Panc1 (cell line): ENCODE data around the gene ALS2CL. TPM values are rescaled to one million over a fixed set of nuclear protein-coding genes. Genes with fewer than 3 reads are reported as not detected.

ENCODE experiments used
- ATAC-seq: fragments of 200-7000 bp; cut with Tn5 transposase; 2 replicates; pipeline ENCODE4 v1.9.1; 2020; ENCODE audit warnings: mild to moderate bottlenecking, moderate library complexity
- BruUV-seq: library from RNA; stranded (reverse); fragments of 400-500 nt; replicated peaks from 2 replicates; lab custom pipeline; 2021; lab: Mats Ljungman, UMichigan
- CTCF ChIA-PET: fragments of 300-600 bp; sonication (Branson Sonifier 250); formaldehyde crosslinking; loops from one replicate; lab custom pipeline; 2022; ENCODE audit warnings: antibody characterized with exemption; lab: Charles Lee
- POLR2A ChIA-PET: fragments of 300-600 bp; sonication (Branson Sonifier 250); formaldehyde crosslinking; loops from one replicate; lab custom pipeline; 2022; ENCODE audit warnings: antibody characterized with exemption; lab: Charles Lee
- DNase-seq: peaks from one replicate; pipeline ENCODE4 v3.0.0-alpha.2; 2010; ENCODE audit warnings: low read depth, low spot score
- H3K27ac ChIP-seq: 2 replicates; pipeline ENCODE4 v1.5.1; 2011; ENCODE audit warnings: mild to moderate bottlenecking, low read length, inconsistent platforms
- H3K27me3 ChIP-seq: fragments of 200-500 bp; sonication (Bioruptor generic); 2 replicates; pipeline ENCODE4 v1.6.0; 2014; ENCODE audit warnings: low read length, inconsistent platforms; ENCODE audit not compliant: control insufficient read depth, insufficient read depth
- H3K36me3 ChIP-seq: fragments of 200-500 bp; sonication (Bioruptor generic); 2 replicates; pipeline ENCODE4 v1.5.1; 2014; ENCODE audit warnings: inconsistent platforms, mild to moderate bottlenecking, low read length, moderate library complexity; ENCODE audit not compliant: control insufficient read depth, insufficient read depth
- H3K4me1 ChIP-seq: 2 replicates; pipeline ENCODE4 v1.5.1; 2011; ENCODE audit warnings: inconsistent platforms, mild to moderate bottlenecking, low read length, moderate library complexity; ENCODE audit not compliant: control insufficient read depth, insufficient read depth
- H3K4me3 ChIP-seq, 2 experiments: 2 replicates each; pipeline ENCODE4 v1.5.1; 2011 to 2012; ENCODE audit warnings: low read depth in 2 of 2, low read length in 2 of 2, mild to moderate bottlenecking in 2 of 2, inconsistent platforms in 1 of 2, moderate library complexity in 1 of 2
- H3K9me3 ChIP-seq: fragments of 200-500 bp; sonication (Bioruptor generic); 2 replicates; pipeline ENCODE4 v1.5.1; 2014; ENCODE audit warnings: low read depth, mild to moderate bottlenecking, inconsistent platforms, low read length, moderate library complexity; ENCODE audit not compliant: control insufficient read depth, insufficient read depth
- CTCF ChIP-seq: fragments of 450-650 bp; IDR thresholded peaks from 2 replicates; pipeline ENCODE4 v1.5.1; 2017; ENCODE audit warnings: mild to moderate bottlenecking
- POLR2AphosphoS5 ChIP-seq: IDR thresholded peaks from 2 replicates; pipeline ENCODE4 v1.6.1; 2012; ENCODE audit warnings: mild to moderate bottlenecking, low read depth, low read length, moderate library complexity
- REST ChIP-seq, 2 experiments: IDR thresholded peaks; 2 replicates each; pipeline ENCODE4 v1.6.1; 2011 to 2012; ENCODE audit warnings: low read depth in 2 of 2, control low read depth in 1 of 2, low read length in 1 of 2, mild to moderate bottlenecking in 1 of 2, moderate library complexity in 1 of 2; ENCODE audit not compliant: insufficient read depth in 1 of 2
- SIN3A ChIP-seq: IDR thresholded peaks from 2 replicates; pipeline ENCODE4 v1.6.1; 2012; ENCODE audit warnings: low read depth, mild to moderate bottlenecking, low read length, moderate library complexity, borderline replicate concordance; ENCODE audit not compliant: insufficient read depth
- TCF7L2 ChIP-seq: IDR thresholded peaks from 2 replicates; pipeline ENCODE4 v1.6.1; 2011; ENCODE audit warnings: mild to moderate bottlenecking, low read depth, low read length, inconsistent platforms
- in situ Hi-C: cut with HindIII; loops from 2 replicates; pipeline ENCODE4 v1.10.0; 2016; ENCODE audit warnings: low sequenced_read_pairs, low pct_unique_long_range_greater_than_20kb
- intact Hi-C: fragments of 100-400 bp; cut with micrococcal nuclease; formaldehyde crosslinking; loops from one replicate; pipeline ENCODE4 v1.10.0; 2022; ENCODE audit not compliant: unreplicated experiment
- total RNA-seq: library from RNA; stranded (reverse); gene quantifications from one replicate; pipeline ENCODE4 v1.2.1, GENCODE V29; 2021; ENCODE audit not compliant: unreplicated experiment

Gene ALS2CL
- total RNA-seq, 1 experiment from 2014 or later: 2.7 TPM

- in situ Hi-C loops: no loop called here
- ChIA-PET CTCF (no interaction called here), POLR2A (no interaction called here)
These were observed 45.4 kb downstream of the ALS2CL start for GRCh38 chr3:46648096-46648495.

GRCh38 chr3:46646700-46647099 is 46.8 kb downstream of the ALS2CL start:
- POLR2A ChIA-PET: no interaction called here
- no peak for ATAC-seq

More at GRCh38 chr3:46648096-46648495, 45.4 kb downstream of the ALS2CL start:
- no peaks in the 10 kb centered on the region for H3K36me3 ChIP-seq
- TF ChIP-seq REST (IDR thresholded peaks at IDR 0.05; ENCODE audit: insufficient read depth in 1 of 2, low read depth in 2 of 2, low read length in 1 of 2) (no peak), POLR2AphosphoS5 (no peak), TCF7L2 (no peak), SIN3A (no peak), CTCF (no peak)
- no peaks in the 10 kb centered on the region for H3K27me3 ChIP-seq
- no peaks in the 10 kb centered on the region for H3K4me1 ChIP-seq
- H3K9me3 ChIP-seq: no peaks in the 10 kb centered on the region
- no TSS peak for BruUV-seq
- DNase-seq: no peak
- ATAC-seq: no peak
- intact Hi-C loops: no loop called here
- no peak overlapping the region for H3K4me3 ChIP-seq
- H3K27ac ChIP-seq: no peak overlapping the region

More at GRCh38 chr3:46646700-46647099, 46.8 kb downstream of the ALS2CL start:
- no TSS peak for BruUV-seq
- in situ Hi-C loops (no loop called here), intact Hi-C loops (no loop called here)
- Histone ChIP-seq H3K27me3 (no peaks in the 10 kb centered on the region), H3K4me1 (no peaks in the 10 kb centered on the region), H3K9me3 (no peaks in the 10 kb centered on the region), H3K27ac (no peak overlapping the region), H3K36me3 (no peaks in the 10 kb centered on the region), H3K4me3 (no peak overlapping the region)
- TF ChIP-seq TCF7L2 (no peak), CTCF (no peak), REST (IDR thresholded peaks at IDR 0.05; ENCODE audit: insufficient read depth in 1 of 2, low read depth in 2 of 2, low read length in 1 of 2) (no peak), SIN3A (no peak), POLR2AphosphoS5 (no peak)
- no peak for DNase-seq
- CTCF ChIA-PET: no interaction called here
